ENCODE measurements around the gene GUCD1. TPM values are rescaled to one million over a fixed set of nuclear protein-coding genes. Genes with fewer than 3 reads are reported as not detected.

Gene GUCD1
- total and polyA plus RNA-seq, 8 donors = 81.7 to 188 (median 89.9) TPM

DNA sequence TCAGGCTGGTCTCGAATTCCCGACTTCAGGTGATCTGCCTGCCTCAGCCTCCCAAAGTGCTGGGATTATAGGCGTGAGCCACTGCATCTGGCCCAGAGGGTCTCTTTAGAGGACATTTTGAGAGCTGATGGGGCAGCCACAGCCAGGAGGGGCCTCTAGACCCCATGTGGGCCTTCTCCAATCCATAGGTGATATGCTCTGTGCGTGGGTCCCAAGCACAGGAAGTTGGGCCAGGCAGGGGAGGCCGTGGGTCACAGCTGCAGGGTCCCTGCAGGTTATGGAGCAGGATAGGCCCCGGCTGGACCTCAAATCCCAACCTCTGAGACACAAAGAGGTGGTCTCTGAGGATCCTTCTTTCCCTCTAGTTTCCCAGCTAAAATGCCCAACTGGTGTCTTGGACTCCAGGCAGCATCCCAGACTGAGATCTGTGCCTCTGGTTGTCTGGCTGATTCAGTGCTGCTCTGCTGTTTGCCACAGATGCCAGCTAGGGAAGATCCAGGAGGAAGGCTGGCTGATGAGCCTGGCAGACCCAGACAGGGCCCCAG is 36.4 kb upstream of the GUCD1 start:
- intact Hi-C loops (cut with DNase I) = no loop called here
- Histone ChIP-seq H3K27ac (no peak overlapping the region), H3K27me3 (no peaks in the 10 kb centered on the region), H3K36me3 (peaks cover 0 to 29% of the 10 kb centered on the region in 2 donors), H3K9me3 (no peaks in the 10 kb centered on the region), H3K4me3 (no peak overlapping the region), H3K4me1 (peaks cover 6 to 11% of the 10 kb centered on the region in 2 donors)
- no peak for ATAC-seq
- DNase-seq = no peak
- TF ChIP-seq, protein P1, sequence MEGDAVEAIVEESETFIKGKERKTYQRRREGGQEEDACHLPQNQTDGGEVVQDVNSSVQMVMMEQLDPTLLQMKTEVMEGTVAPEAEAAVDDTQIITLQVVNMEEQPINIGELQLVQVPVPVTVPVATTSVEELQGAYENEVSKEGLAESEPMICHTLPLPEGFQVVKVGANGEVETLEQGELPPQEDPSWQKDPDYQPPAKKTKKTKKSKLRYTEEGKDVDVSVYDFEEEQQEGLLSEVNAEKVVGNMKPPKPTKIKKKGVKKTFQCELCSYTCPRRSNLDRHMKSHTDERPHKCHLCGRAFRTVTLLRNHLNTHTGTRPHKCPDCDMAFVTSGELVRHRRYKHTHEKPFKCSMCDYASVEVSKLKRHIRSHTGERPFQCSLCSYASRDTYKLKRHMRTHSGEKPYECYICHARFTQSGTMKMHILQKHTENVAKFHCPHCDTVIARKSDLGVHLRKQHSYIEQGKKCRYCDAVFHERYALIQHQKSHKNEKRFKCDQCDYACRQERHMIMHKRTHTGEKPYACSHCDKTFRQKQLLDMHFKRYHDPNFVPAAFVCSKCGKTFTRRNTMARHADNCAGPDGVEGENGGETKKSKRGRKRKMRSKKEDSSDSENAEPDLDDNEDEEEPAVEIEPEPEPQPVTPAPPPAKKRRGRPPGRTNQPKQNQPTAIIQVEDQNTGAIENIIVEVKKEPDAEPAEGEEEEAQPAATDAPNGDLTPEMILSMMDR (IDR thresholded peaks at IDR 0.05) = no peak

GRCh38 chr22:24590596-24591173 is 35.7 kb upstream of the GUCD1 start:
- Histone ChIP-seq H3K27ac (no peak overlapping the region), H3K27me3 (no peaks in the 10 kb centered on the region), H3K4me3 (no peak overlapping the region), H3K36me3 (peaks cover 0 to 34% of the 10 kb centered on the region in 2 donors), H3K4me1 (peaks cover 6 to 11% of the 10 kb centered on the region in 2 donors), H3K9me3 (no peaks in the 10 kb centered on the region)
- TF ChIP-seq, protein P1 (IDR thresholded peaks at IDR 0.05) = no peak
- intact Hi-C loops (cut with DNase I) = no loop called here
- DNase-seq (no peak), ATAC-seq (no peak)

DNA sequence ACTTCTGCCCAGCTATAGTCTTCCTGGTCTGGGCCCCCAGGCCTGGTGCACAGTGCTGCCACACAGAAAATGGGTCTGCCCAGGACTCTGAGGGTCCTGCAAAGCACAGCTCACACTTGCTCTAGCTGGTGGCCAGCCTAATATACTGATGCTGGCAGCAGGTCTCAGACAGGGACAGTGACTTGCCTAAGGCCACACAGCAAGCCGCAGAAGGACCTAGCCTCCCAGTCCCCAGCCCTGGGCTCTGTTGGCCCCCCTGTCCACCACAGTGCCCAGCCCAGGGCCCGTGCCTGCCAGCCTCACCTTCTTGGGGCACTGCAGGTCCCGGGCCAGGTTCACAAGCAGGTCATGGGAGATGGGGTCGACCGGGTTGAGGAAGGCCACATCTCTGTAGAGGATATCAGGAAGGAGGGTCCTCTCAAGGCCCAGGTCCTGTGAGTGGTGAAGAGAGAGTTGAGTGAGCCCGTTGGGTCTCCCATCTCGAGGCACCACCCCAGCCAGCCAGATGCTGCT is 34.6 kb upstream of the GUCD1 start:
- Histone ChIP-seq H3K36me3 (peaks cover 0 to 38% of the 10 kb centered on the region in 2 donors), H3K27me3 (no peaks in the 10 kb centered on the region), H3K4me1 (peaks cover 6 to 8% of the 10 kb centered on the region in 2 donors), H3K9me3 (no peaks in the 10 kb centered on the region), H3K4me3 (no peak overlapping the region), H3K27ac (no peak overlapping the region)
- TF ChIP-seq, protein P1 (IDR thresholded peaks at IDR 0.05) = no peak
- no peak for DNase-seq
- no peak for ATAC-seq
- intact Hi-C loops (cut with DNase I) = no loop called here

DNA sequence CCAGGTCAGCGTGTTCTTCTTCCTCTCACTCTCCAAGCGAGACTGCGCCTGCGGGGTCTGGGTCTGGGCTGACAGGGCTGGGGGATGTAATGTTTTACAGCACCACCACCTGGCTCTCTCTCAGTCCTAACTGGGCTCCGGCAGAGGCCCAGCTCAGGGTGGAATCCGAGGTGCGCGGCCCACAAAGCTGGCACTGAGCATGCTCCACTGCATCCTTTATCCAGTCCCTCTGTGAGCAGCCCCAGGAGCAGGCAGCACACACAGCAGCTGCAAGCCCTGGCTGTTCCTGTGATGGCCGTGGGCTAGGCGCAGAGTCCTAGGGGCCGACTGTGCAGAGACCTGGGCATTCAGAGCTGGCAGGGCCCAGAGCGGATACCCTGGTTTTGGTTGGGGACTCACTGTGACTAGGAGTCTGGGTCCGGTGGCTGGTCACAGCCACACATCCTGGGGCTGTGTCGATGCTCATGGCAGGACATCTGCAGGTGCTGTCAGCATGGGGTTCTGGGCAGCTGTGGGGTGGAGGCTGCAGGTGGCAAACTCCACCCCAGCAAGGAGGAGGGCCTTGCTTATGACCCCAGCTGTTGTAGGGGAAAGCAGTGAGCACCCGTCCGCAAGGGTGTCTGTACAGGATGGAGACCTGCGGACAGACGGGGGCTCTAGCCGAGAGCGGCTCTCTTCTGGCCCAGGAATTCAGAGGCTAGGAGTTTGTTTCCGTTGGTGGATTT is 34.0 kb upstream of the GUCD1 start:
- DNase-seq = no peak
- TF ChIP-seq, protein P1 (IDR thresholded peaks at IDR 0.05) = no peak
- H3K27me3 ChIP-seq = no peaks in the 10 kb centered on the region
- no peaks in the 10 kb centered on the region for H3K9me3 ChIP-seq
- no peak overlapping the region for H3K27ac ChIP-seq
- peaks cover 5 to 8% of the 10 kb centered on the region in 2 donors for H3K4me1 ChIP-seq
- H3K36me3 ChIP-seq = peaks cover 0 to 38% of the 10 kb centered on the region in 2 donors
- H3K4me3 ChIP-seq = no peak overlapping the region
- intact Hi-C loops (cut with DNase I) = no loop called here
- ATAC-seq = no peak

GRCh38 chr22:24588381-24588756 is 33.4 kb upstream of the GUCD1 start:
- peaks cover 0 to 38% of the 10 kb centered on the region in 2 donors for H3K36me3 ChIP-seq
- H3K4me1 ChIP-seq = peaks cover 3 to 12% of the 10 kb centered on the region in 2 donors
- ATAC-seq (no peak), DNase-seq (no peak)
- no peaks in the 10 kb centered on the region for H3K27me3 ChIP-seq
- no peak overlapping the region for H3K4me3 ChIP-seq
- no peak overlapping the region for H3K27ac ChIP-seq
- TF ChIP-seq, protein P1 (IDR thresholded peaks at IDR 0.05) = no peak
- intact Hi-C loops (cut with DNase I) = no loop called here
- no peaks in the 10 kb centered on the region for H3K9me3 ChIP-seq
